GM12864 (cell line): ENCODE measurements around the gene H1-8.

Experiments
- DNase-seq: peaks from one replicate; pipeline ENCODE4 v3.0.0-alpha.2; 2011; ENCODE audit warnings: low read depth
- H3K4me3 ChIP-seq: 2 replicates; pipeline ENCODE4 v1.5.1; 2011; ENCODE audit warnings: mild to moderate bottlenecking, low read depth, low read length, control low read depth
- CTCF ChIP-seq: IDR thresholded peaks from 2 replicates; pipeline ENCODE4 v1.5.1; 2011; ENCODE audit warnings: low read depth, mild to moderate bottlenecking, moderate library complexity, low read length, control low read depth, inconsistent platforms; ENCODE audit errors: missing control alignments

H1-8 gene

DNA sequence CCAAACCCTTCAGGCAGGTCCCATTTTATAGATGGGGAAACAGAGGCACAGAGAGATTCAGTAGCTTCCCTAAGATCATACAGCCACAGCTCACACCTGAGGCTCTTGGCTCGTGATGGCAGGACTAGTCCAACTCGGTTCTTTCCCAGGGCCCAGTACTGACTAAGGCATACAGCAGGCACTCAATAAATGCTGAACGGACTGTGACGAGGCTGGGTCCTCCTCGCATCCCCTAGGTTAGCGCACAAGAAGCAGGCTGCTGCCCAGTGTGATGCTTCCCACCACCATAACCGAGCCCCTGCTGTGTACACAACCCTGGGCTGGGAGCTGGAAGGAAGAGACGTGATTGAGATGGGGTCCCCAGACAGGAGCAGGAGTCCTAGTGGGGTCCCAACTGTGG, 38.6 kb downstream of the H1-8 start:
- no peak for TF ChIP-seq CTCF
- no peak for DNase-seq
- H3K4me3 ChIP-seq, result no peak overlapping the region

DNA sequence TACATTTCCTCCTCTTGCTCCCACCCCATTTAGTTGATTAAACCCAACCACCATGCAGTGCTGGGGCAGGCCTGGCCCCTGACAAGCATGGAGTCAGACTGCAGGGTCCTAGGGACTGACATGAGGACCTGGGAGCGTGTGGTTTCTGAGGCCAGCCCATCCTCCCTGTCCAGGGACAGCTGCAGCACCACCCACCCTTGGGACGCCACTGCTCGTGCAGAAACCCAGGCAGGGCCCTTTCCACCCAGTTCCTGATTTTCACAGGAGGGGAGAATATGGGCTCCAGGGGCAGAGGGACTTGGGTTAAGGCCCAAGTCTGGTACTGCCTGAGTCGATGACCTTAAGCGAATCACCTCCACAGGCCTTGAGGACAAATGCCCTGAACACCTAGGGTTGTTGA, 39.8 kb downstream of the H1-8 start:
- TF ChIP-seq CTCF, result no peak
- H3K4me3 ChIP-seq, result no peak overlapping the region

GRCh38 chr3:129583289-129583688, 40.3 kb downstream of the H1-8 start:
- no peak overlapping the region for H3K4me3 ChIP-seq
- no peak for TF ChIP-seq CTCF
- peak; percentile 8 for DNase-seq

More for the DNA sequence above, 39.8 kb downstream of the H1-8 start:
- no peak for DNase-seq

DNA sequence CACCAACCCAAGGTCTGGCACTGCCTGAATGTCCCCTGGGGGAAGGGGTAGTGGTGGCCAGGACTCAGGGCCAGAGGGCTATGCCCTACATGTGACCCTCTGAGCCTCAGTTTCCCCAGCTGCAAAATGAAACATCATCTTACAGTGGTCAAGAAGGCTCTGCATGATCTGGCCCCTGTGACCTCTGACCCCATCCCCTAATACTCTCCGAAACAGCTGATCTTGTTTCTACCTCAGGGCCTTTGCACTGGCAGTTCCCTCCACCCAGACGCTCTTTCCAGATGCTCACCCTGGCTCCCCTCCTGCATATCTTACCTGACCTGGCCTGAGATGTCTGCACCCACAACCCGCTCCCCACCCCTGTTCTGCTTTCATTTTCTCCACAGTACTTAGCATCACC, 41.7 kb downstream of the H1-8 start:
- DNase-seq, result no peak
- H3K4me3 ChIP-seq, result no peak overlapping the region
- TF ChIP-seq CTCF, result no peak

- DNase-seq, result no peak
- no peak for TF ChIP-seq CTCF
- H3K4me3 ChIP-seq, result no peak overlapping the region
These were observed 43.1 kb downstream of the H1-8 start for GRCh38 chr3:129585949-129586657.

- TF ChIP-seq CTCF, result no peak
- DNase-seq, result no peak
- H3K4me3 ChIP-seq, result no peak overlapping the region
These were observed 43.9 kb downstream of the H1-8 start for GRCh38 chr3:129586746-129587430.

- no peak for DNase-seq
- H3K4me3 ChIP-seq, result no peak overlapping the region
- no peak for TF ChIP-seq CTCF
These were observed 44.7 kb downstream of the H1-8 start for GRCh38 chr3:129587566-129588210.
